HG02973 (cell line): ENCODE data around the gene MOB3B.
A peak's percentile ranks its signal among the peaks of the same experiment; 100 is the strongest.

Experiments
- ATAC-seq: cut with Tn5 transposase; IDR thresholded peaks from one replicate; pipeline ENCODE4 v1.9.1; 2021; ENCODE audit warnings: moderate library complexity; ENCODE audit not compliant: unreplicated experiment

The MOB3B gene

GRCh38 chr9:27347889-27348288, 181.7 kb downstream of the MOB3B start:
- ATAC-seq = no peak

- no peak for ATAC-seq
Measured at GRCh38 chr9:27344776-27345175, 184.8 kb downstream of the MOB3B start.

- ATAC-seq = no peak
Measured at GRCh38 chr9:27341545-27342294, 187.9 kb downstream of the MOB3B start.

- no peak for ATAC-seq
Measured at GRCh38 chr9:27340961-27341511, 188.6 kb downstream of the MOB3B start.

GRCh38 chr9:27340285-27340674, 189.3 kb downstream of the MOB3B start:
- no peak for ATAC-seq

- no peak for ATAC-seq
Measured at GRCh38 chr9:27339661-27340284, 189.8 kb downstream of the MOB3B start.

GRCh38 chr9:27338527-27338903, 191.1 kb downstream of the MOB3B start:
- no peak for ATAC-seq

- ATAC-seq = no peak
Measured at GRCh38 chr9:27337833-27338526, 191.6 kb downstream of the MOB3B start.

- ATAC-seq = no peak
Measured at GRCh38 chr9:27337236-27337635, 192.4 kb downstream of the MOB3B start.

GRCh38 chr9:27336829-27337228, 192.8 kb downstream of the MOB3B start:
- ATAC-seq = no peak

- ATAC-seq = no peak
Measured at GRCh38 chr9:27336126-27336525, 193.5 kb downstream of the MOB3B start.

GRCh38 chr9:27335075-27335474, 194.5 kb downstream of the MOB3B start:
- ATAC-seq = no peak

GRCh38 chr9:27333241-27334052, 196.2 kb downstream of the MOB3B start:
- peak; percentile 92 for ATAC-seq

GRCh38 chr9:27331393-27331792, 198.2 kb downstream of the MOB3B start:
- no peak for ATAC-seq

GRCh38 chr9:27329291-27329690, 200.3 kb downstream of the MOB3B start:
- no peak for ATAC-seq

- no peak for ATAC-seq
Measured at GRCh38 chr9:27328483-27328882, 201.1 kb downstream of the MOB3B start.

GRCh38 chr9:27311184-27311583, 218.4 kb downstream of the MOB3B start:
- no peak for ATAC-seq

- no peak for ATAC-seq
Measured at GRCh38 chr9:27310582-27310981, 219.0 kb downstream of the MOB3B start.

GRCh38 chr9:27308691-27309390, 220.8 kb downstream of the MOB3B start:
- ATAC-seq = no peak

GRCh38 chr9:27304521-27304920, 225.1 kb downstream of the MOB3B start:
- no peak for ATAC-seq
